PC-9 (cell line): ENCODE measurements around the gene AGTPBP1.

ENCODE experiments used
- EZH2 ChIP-seq: fragments of 200-600 bp; sonication (generic); IDR thresholded peaks from 2 replicates; pipeline ENCODE4 v1.8.0; 2017; ENCODE audit warnings: antibody characterized with exemption, low read depth
- TF ChIP-seq, protein P1 (sequence below): fragments of 200-600 bp; sonication (generic); conservative IDR thresholded peaks from 2 replicates; pipeline ENCODE4 v1.6.1; 2017; ENCODE audit warnings: mixed run types, antibody characterized with exemption, mild to moderate bottlenecking, moderate library complexity

DNA sequence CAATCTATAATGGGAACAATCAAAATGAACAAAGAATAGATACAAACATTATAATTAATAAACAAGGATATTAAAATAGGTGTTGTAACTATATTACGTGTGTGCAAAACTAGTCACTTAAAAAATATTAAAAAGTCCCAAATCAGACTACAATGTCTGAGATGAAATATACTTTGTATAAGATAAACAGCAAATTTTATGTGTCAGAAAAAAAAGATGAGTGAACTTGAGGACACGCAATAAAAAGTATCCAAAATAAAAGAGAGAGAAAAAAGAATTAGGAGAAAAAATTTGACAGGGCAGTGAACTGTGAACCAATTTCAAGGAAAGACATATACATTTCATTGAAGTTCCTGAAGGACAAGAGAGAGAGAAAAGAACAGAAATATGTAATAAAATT is 37.0 kb downstream of the AGTPBP1 start:
- TF ChIP-seq, protein P1, sequence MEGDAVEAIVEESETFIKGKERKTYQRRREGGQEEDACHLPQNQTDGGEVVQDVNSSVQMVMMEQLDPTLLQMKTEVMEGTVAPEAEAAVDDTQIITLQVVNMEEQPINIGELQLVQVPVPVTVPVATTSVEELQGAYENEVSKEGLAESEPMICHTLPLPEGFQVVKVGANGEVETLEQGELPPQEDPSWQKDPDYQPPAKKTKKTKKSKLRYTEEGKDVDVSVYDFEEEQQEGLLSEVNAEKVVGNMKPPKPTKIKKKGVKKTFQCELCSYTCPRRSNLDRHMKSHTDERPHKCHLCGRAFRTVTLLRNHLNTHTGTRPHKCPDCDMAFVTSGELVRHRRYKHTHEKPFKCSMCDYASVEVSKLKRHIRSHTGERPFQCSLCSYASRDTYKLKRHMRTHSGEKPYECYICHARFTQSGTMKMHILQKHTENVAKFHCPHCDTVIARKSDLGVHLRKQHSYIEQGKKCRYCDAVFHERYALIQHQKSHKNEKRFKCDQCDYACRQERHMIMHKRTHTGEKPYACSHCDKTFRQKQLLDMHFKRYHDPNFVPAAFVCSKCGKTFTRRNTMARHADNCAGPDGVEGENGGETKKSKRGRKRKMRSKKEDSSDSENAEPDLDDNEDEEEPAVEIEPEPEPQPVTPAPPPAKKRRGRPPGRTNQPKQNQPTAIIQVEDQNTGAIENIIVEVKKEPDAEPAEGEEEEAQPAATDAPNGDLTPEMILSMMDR = no peak
- no peak for TF ChIP-seq EZH2
